Natural killer cell treated with Interleukin-12 subunit alpha and Interleukin-12 subunit beta and Interleukin-15 and Interleukin-18, amount 100 ng/mL, for 72 hours (primary cell): ENCODE data around the gene ISL1. TPM values are rescaled to one million over a fixed set of nuclear protein-coding genes. Genes with fewer than 3 reads are reported as not detected.

ENCODE experiments used
- ATAC-seq, 2 donors: fragments of 150-1000 bp; cut with Tn5 transposase in 1 of 2; sonication (Bioruptor Pico), chemical (Tn5 transposase) in 1 of 2; 2 replicates each; pipeline ENCODE4 v1.10.0; 2021
- DNase-seq: peaks from one replicate; pipeline ENCODE4 v3.0.0; 2022; ENCODE audit warnings: low spot score
- H3K27ac Mint-ChIP-seq, 2 donors: 1 replicate in 1 of 2; 2 replicates in 1 of 2; pipeline ENCODE4 v1.8.0; 2022; ENCODE audit warnings: mixed read lengths in 2 of 2, mild to moderate bottlenecking in 1 of 2, moderate library complexity in 1 of 2
- H3K27me3 Mint-ChIP-seq, 2 donors: 1 replicate in 1 of 2; 2 replicates in 1 of 2; pipeline ENCODE4 v1.8.0; 2022; ENCODE audit warnings: mixed read lengths in 2 of 2
- H3K36me3 Mint-ChIP-seq: one replicate; pipeline ENCODE4 v1.8.0; 2022; ENCODE audit warnings: mixed read lengths
- H3K4me1 Mint-ChIP-seq, 2 donors: 1 replicate in 1 of 2; 2 replicates in 1 of 2; pipeline ENCODE4 v1.8.0; 2022; ENCODE audit warnings: low read depth in 2 of 2, mixed read lengths in 2 of 2, mild to moderate bottlenecking in 1 of 2
- H3K4me3 Mint-ChIP-seq: one replicate; pipeline ENCODE4 v1.8.0; 2022; ENCODE audit warnings: mixed read lengths
- H3K9me3 Mint-ChIP-seq: 2 replicates; pipeline ENCODE4 v1.8.0; 2022; ENCODE audit warnings: mixed read lengths
- total RNA-seq, 2 donors: library from RNA; stranded (reverse); gene quantifications; one replicate each; pipeline ENCODE4 v1.2.3, GENCODE V29; 2022

ISL1 gene
- total RNA-seq, 2 donors from 2014 or later, result not detected

GRCh38 chr5:51380603-51381207 is 2.5 kb upstream of the ISL1 start:
- DNase-seq, result no peak
- Mint-ChIP-seq H3K36me3 (peaks cover 6% of the 10 kb centered on the region), H3K4me3 (no peak overlapping the region), H3K9me3 (no peaks in the 10 kb centered on the region), H3K27ac (no peak overlapping the region), H3K4me1 (peaks cover 0 to 4% of the 10 kb centered on the region in 2 donors), H3K27me3 (peaks cover 61 to 84% of the 10 kb centered on the region in 2 donors)
- no peak for ATAC-seq

GRCh38 chr5:51381761-51382474 is 1.3 kb upstream of the ISL1 start:
- Mint-ChIP-seq H3K27me3 (peaks cover 66 to 89% of the 10 kb centered on the region in 2 donors), H3K4me3 (no peak overlapping the region), H3K27ac (no peak overlapping the region), H3K4me1 (peaks cover 0 to 4% of the 10 kb centered on the region in 2 donors), H3K9me3 (peaks cover 5% of the 10 kb centered on the region), H3K36me3 (peaks cover 6% of the 10 kb centered on the region)
- ATAC-seq (no peak), DNase-seq (no peak)

- Mint-ChIP-seq H3K27ac (no peak overlapping the region), H3K4me1 (peaks cover 0 to 4% of the 10 kb centered on the region in 2 donors), H3K4me3 (no peak overlapping the region), H3K36me3 (peaks cover 6% of the 10 kb centered on the region), H3K27me3 (peaks cover 68 to 93% of the 10 kb centered on the region in 2 donors), H3K9me3 (peaks cover 6% of the 10 kb centered on the region)
- ATAC-seq, result no peak
- no peak for DNase-seq
Measured at GRCh38 chr5:51382521-51383130, 622 bp upstream of the ISL1 start.

- Mint-ChIP-seq H3K4me1 (no peaks in the 10 kb centered on the region), H3K27me3 (peaks cover 52 to 91% of the 10 kb centered on the region in 2 donors), H3K36me3 (peaks cover 6% of the 10 kb centered on the region), H3K27ac (no peak overlapping the region), H3K9me3 (peaks cover 6% of the 10 kb centered on the region), H3K4me3 (no peak overlapping the region)
- DNase-seq (no peak), ATAC-seq (no peak)
Measured at GRCh38 chr5:51384281-51384840, 1.1 kb downstream of the ISL1 start.

- Mint-ChIP-seq H3K36me3 (peaks cover 6% of the 10 kb centered on the region), H3K4me1 (no peaks in the 10 kb centered on the region), H3K4me3 (no peak overlapping the region), H3K27me3 (peaks cover 46 to 82% of the 10 kb centered on the region in 2 donors), H3K27ac (no peak overlapping the region), H3K9me3 (peaks cover 6% of the 10 kb centered on the region)
- DNase-seq (no peak), ATAC-seq (no peak)
Measured at GRCh38 chr5:51385216-51385615, 2.0 kb downstream of the ISL1 start.

- no peak for ATAC-seq
- no peak overlapping the region for H3K4me3 Mint-ChIP-seq
- no peaks in the 10 kb centered on the region for H3K4me1 Mint-ChIP-seq
Measured at GRCh38 chr5:51386916-51387883, 4.0 kb downstream of the ISL1 start.

GRCh38 chr5:51387884-51388275 is 4.6 kb downstream of the ISL1 start:
- H3K27me3 Mint-ChIP-seq, result peaks cover 47 to 74% of the 10 kb centered on the region in 2 donors
- H3K36me3 Mint-ChIP-seq, result no peaks in the 10 kb centered on the region
- DNase-seq (no peak), ATAC-seq (no peak)
- H3K9me3 Mint-ChIP-seq, result peaks cover 11% of the 10 kb centered on the region
- no peak overlapping the region for H3K27ac Mint-ChIP-seq
- no peak overlapping the region for H3K4me3 Mint-ChIP-seq
- no peaks in the 10 kb centered on the region for H3K4me1 Mint-ChIP-seq

More at GRCh38 chr5:51386916-51387883, 4.0 kb downstream of the ISL1 start:
- no peak for DNase-seq
- Mint-ChIP-seq H3K27ac (no peak overlapping the region), H3K9me3 (peaks cover 6% of the 10 kb centered on the region), H3K27me3 (peaks cover 43 to 76% of the 10 kb centered on the region in 2 donors), H3K36me3 (no peaks in the 10 kb centered on the region)

- Mint-ChIP-seq H3K4me3 (no peak overlapping the region), H3K27me3 (peaks cover 43 to 66% of the 10 kb centered on the region in 2 donors), H3K27ac (no peak overlapping the region), H3K36me3 (no peaks in the 10 kb centered on the region), H3K9me3 (peaks cover 12% of the 10 kb centered on the region), H3K4me1 (no peaks in the 10 kb centered on the region)
- ATAC-seq (no peak), DNase-seq (no peak)
Measured at GRCh38 chr5:51388488-51389287, 5.4 kb downstream of the ISL1 start.

GRCh38 chr5:51389288-51389576 is 6.0 kb downstream of the ISL1 start:
- no peak for DNase-seq
- no peak for ATAC-seq
- Mint-ChIP-seq H3K27me3 (peaks cover 37 to 60% of the 10 kb centered on the region in 2 donors), H3K27ac (no peak overlapping the region), H3K9me3 (peaks cover 12% of the 10 kb centered on the region), H3K4me1 (no peaks in the 10 kb centered on the region), H3K4me3 (no peak overlapping the region), H3K36me3 (no peaks in the 10 kb centered on the region)

GRCh38 chr5:51389577-51390463 is 6.6 kb downstream of the ISL1 start:
- Mint-ChIP-seq H3K27ac (no peak overlapping the region), H3K36me3 (no peaks in the 10 kb centered on the region), H3K27me3 (peaks cover 35 to 55% of the 10 kb centered on the region in 2 donors), H3K4me3 (no peak overlapping the region), H3K4me1 (no peaks in the 10 kb centered on the region), H3K9me3 (peaks cover 12% of the 10 kb centered on the region)
- DNase-seq (no peak), ATAC-seq (no peak)

GRCh38 chr5:51391175-51391574 is 7.9 kb downstream of the ISL1 start:
- H3K27me3 Mint-ChIP-seq, result peaks cover 35 to 47% of the 10 kb centered on the region in 2 donors
- H3K27ac Mint-ChIP-seq, result no peak overlapping the region
- peaks cover 14% of the 10 kb centered on the region for H3K9me3 Mint-ChIP-seq
- H3K36me3 Mint-ChIP-seq, result peaks cover 4% of the 10 kb centered on the region
- DNase-seq, result no peak
- ATAC-seq, result no peak
- no peaks in the 10 kb centered on the region for H3K4me1 Mint-ChIP-seq
- no peak overlapping the region for H3K4me3 Mint-ChIP-seq

- peaks cover 33 to 48% of the 10 kb centered on the region in 2 donors for H3K27me3 Mint-ChIP-seq
- no peaks in the 10 kb centered on the region for H3K4me1 Mint-ChIP-seq
- DNase-seq (no peak), ATAC-seq (no peak)
- peaks cover 6% of the 10 kb centered on the region for H3K36me3 Mint-ChIP-seq
- peaks cover 16% of the 10 kb centered on the region for H3K9me3 Mint-ChIP-seq
- H3K27ac Mint-ChIP-seq, result no peak overlapping the region
- H3K4me3 Mint-ChIP-seq, result no peak overlapping the region
Measured at GRCh38 chr5:51392689-51393199, 9.5 kb downstream of the ISL1 start.
